ENCODE data around the gene GCM1.

DNA sequence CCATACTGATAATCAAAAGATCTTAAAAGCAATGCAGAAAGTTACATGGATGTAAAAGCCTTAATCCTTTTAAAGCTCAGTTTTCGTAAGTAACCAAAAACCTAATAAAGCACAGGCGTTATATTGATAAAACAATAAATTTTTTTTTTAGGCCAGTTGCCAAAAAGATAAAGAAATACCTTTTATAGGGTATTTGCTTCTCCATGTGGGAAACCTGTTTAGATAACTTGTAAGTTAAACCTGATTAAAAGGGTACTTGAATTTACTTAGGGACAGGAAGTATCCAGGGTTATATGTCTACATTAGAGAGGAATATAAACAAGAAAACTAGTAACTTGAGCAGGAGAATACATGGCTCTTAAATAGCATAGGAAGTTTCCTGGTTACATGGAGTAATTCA, 62.3 kb downstream of the GCM1 start:
- TF ChIP-seq POLR2AphosphoS5 (IDR thresholded peaks at IDR 0.05; ENCODE audit: low read depth, low read length) (no peak), POLR2A (IDR thresholded peaks at IDR 0.05; ENCODE audit: low read depth, low read length) (no peak)

Measured in GM12892 (cell line).